Right lobe of liver (tissue), 4 donors: Measurements from ENCODE around the gene SULT1C2.

Experiments
- POLR2A ChIP-seq: fragments of 450-650 bp; IDR thresholded peaks from one replicate; pipeline ENCODE4 v1.6.1; 2017; ENCODE audit warnings: antibody characterized with exemption, mild to moderate bottlenecking
- TF ChIP-seq, protein P1 (sequence below), 4 donors: fragments of 200-600 bp in 3 of 4; fragments of 450-650 bp in 1 of 4; IDR thresholded peaks; one replicate each; pipeline versions ENCODE4 v1.5.1 to v1.8.0; 2016 to 2022; ENCODE audit warnings: antibody characterized with exemption in 4 of 4, mild to moderate bottlenecking in 2 of 4
- donor health status: DM: no; HTN: no; CAD: no.
- donor health status: DM: no; HTN: no; CAD: no.
- donor health status: DM: no; HTN: yes; CAD: no.

DNA sequence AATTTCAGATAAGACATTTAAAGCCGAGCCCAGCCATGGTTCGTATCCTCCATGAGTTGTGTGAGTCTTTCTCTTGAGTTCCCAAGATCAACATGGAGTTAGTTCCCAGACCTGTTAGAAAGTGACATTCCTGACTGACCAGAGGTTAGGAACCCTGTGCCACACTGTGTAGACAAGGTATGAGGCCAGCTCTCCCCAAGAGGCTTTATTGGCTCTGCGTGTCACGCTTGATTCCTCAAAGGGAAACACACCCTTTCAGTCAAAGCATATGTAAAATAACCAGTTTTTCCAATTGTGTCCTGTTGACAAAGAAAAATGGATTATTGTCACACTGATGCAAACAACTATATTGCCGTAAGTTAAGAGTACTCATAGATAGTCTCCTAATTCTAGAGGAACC is 47.7 kb upstream of the SULT1C2 start:
- TF ChIP-seq POLR2A = no peak
- TF ChIP-seq, protein P1, sequence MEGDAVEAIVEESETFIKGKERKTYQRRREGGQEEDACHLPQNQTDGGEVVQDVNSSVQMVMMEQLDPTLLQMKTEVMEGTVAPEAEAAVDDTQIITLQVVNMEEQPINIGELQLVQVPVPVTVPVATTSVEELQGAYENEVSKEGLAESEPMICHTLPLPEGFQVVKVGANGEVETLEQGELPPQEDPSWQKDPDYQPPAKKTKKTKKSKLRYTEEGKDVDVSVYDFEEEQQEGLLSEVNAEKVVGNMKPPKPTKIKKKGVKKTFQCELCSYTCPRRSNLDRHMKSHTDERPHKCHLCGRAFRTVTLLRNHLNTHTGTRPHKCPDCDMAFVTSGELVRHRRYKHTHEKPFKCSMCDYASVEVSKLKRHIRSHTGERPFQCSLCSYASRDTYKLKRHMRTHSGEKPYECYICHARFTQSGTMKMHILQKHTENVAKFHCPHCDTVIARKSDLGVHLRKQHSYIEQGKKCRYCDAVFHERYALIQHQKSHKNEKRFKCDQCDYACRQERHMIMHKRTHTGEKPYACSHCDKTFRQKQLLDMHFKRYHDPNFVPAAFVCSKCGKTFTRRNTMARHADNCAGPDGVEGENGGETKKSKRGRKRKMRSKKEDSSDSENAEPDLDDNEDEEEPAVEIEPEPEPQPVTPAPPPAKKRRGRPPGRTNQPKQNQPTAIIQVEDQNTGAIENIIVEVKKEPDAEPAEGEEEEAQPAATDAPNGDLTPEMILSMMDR (IDR thresholded peaks at IDR 0.05) = no peak
